Activated naive CD8-positive, alpha-beta T cell treated with anti-CD3 and anti-CD28 coated beads for 36 hours (primary cell): Measurements from ENCODE around the gene HCN1. TPM values are rescaled to one million over a fixed set of nuclear protein-coding genes. Genes with fewer than 3 reads are reported as not detected.
"Not testable (repeated sequence)": the region's sequence is repeated elsewhere in the genome, so short reads cannot be mapped to it uniquely, and the experiment has no call there.

Source experiments
- DNase-seq: peaks from one replicate; pipeline ENCODE4 v3.0.0; 2021
- H3K27ac Mint-ChIP-seq: one replicate; pipeline ENCODE4 v1.8.0; 2022; ENCODE audit warnings: mild to moderate bottlenecking, moderate library complexity, mixed read lengths
- H3K27me3 Mint-ChIP-seq: one replicate; pipeline ENCODE4 v1.8.0; 2022; ENCODE audit warnings: mild to moderate bottlenecking, mixed read lengths
- H3K36me3 Mint-ChIP-seq: one replicate; pipeline ENCODE4 v1.8.0; 2021; ENCODE audit warnings: mild to moderate bottlenecking, mixed read lengths
- H3K4me1 Mint-ChIP-seq: one replicate; pipeline ENCODE4 v1.8.0; 2021; ENCODE audit warnings: mixed read lengths
- H3K4me3 Mint-ChIP-seq: one replicate; pipeline ENCODE4 v1.8.0; 2022; ENCODE audit warnings: mild to moderate bottlenecking, moderate library complexity, mixed read lengths
- H3K9me3 Mint-ChIP-seq: one replicate; pipeline ENCODE4 v1.8.0; 2022; ENCODE audit warnings: mixed read lengths
- total RNA-seq, 2 experiments: library from RNA; stranded (reverse); gene quantifications; one replicate each; pipeline ENCODE4 v1.2.3, GENCODE V29; 2021

HCN1 gene
- total RNA-seq, 2 experiments from 2014 or later = not detected

DNA sequence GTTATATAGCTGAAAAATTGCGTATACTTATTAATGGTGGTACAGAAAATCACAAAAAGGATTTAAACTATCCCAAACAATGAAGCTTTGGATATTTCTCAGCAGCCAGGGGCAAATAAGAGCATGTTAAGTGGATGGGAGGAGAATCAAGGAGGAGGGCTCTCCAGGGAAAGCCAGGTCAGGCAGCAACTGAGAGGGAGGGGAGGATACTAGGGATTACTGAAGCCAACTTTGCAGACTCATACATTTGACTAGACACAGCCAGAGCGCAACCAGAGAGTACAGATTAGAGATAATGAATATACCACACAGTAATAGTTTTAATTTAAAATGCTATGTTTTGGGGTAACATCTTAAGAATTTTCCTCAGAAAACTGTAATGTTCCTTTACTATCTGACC lies 360.2 kb downstream of the HCN1 start:
- Mint-ChIP-seq H3K4me1 (no peaks in the 10 kb centered on the region), H3K27me3 (no peaks in the 10 kb centered on the region), H3K9me3 (peaks cover 12% of the 10 kb centered on the region), H3K27ac (no peak overlapping the region), H3K4me3 (no peak overlapping the region), H3K36me3 (no peaks in the 10 kb centered on the region)
- no peak for DNase-seq

DNA sequence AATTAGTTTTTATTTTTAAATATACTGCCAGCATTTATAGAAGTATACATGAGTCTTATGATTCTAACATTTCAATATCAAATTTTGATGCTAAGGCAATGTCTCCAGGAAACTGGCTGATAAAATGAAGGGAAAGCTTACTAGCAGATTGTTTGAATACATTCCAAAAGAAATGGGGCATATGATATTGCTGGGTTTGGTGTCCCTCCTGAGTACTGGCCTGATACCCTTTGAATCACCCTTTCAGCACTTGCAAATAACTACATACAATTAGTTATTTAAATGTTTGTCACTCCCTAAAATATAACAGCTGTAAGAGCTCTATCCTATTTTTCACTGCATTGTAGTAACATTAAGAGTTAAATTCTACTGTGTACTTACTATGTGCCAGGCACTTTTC lies 360.8 kb downstream of the HCN1 start:
- no peaks in the 10 kb centered on the region for H3K36me3 Mint-ChIP-seq
- no peak overlapping the region for H3K4me3 Mint-ChIP-seq
- H3K27ac Mint-ChIP-seq = no peak overlapping the region
- DNase-seq = no peak
- H3K9me3 Mint-ChIP-seq = peaks cover 11% of the 10 kb centered on the region
- H3K4me1 Mint-ChIP-seq = no peaks in the 10 kb centered on the region
- H3K27me3 Mint-ChIP-seq = no peaks in the 10 kb centered on the region

DNA sequence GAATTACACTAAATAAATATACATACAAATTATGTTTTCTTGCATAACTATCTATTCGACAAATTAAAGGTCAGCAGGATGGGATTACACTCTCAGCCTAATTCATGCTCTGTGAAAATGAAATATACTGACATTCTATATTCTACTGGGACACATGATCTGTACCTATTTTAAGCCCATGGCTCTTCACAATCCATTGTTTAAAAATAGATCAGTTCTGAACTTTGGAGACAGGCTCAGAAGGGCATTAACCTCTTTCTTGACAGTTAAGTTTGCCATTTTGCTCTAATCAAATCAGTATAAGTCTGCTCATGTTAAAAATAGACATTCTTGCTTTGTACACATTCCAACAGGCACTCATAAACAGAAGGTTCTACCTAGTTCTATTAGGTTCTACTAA lies 361.2 kb downstream of the HCN1 start:
- H3K4me3 Mint-ChIP-seq = no peak overlapping the region
- peaks cover 10% of the 10 kb centered on the region for H3K9me3 Mint-ChIP-seq
- H3K27me3 Mint-ChIP-seq = no peaks in the 10 kb centered on the region
- H3K4me1 Mint-ChIP-seq = no peaks in the 10 kb centered on the region
- H3K36me3 Mint-ChIP-seq = no peaks in the 10 kb centered on the region
- DNase-seq = no peak
- no peak overlapping the region for H3K27ac Mint-ChIP-seq

DNA sequence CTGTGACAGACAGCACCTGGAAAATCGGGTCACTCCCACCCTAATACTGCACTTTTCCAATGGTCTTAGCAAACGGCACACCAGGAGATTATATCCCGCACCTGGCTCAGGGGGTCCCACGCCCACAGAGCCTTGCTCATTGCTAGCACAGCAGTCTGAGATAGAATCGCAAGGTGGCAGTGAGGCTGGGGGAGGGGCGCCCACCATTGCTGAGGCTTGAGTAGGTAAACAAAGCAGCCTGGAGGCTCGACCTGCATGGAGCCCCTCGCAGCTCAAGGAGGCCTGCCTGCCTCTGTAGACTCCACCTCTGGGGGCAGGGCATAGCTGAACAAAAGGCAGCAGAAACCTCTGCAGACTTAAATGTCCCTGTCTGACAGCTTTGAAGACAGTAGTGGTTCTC lies 383.6 kb downstream of the HCN1 start:
- DNase-seq, H3K36me3 Mint-ChIP-seq, H3K4me1 Mint-ChIP-seq, H3K27ac Mint-ChIP-seq, H3K27me3 Mint-ChIP-seq, H3K4me3 Mint-ChIP-seq: not testable (repeated sequence)
- H3K9me3 Mint-ChIP-seq = peaks cover 15% of the 10 kb centered on the region

DNA sequence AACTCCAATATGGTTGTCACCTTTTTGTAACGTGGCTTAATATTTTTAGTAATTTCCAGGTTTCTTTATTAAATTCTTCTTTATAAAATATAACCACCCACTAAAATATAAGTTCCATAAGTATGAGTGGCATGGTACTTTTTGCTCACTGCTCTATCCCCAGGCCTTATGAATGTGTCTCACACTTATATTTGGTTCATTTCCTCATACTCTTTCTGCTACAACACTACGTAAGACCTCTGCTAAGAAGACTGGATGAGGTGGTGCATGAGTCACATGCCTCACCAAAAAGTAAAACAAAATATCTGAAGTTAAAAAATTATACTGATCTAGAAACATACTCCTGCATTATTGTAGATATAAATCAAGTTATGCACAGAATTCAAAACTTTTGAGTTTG lies 400.9 kb downstream of the HCN1 start:
- H3K4me1 Mint-ChIP-seq = no peaks in the 10 kb centered on the region
- DNase-seq = no peak
- no peaks in the 10 kb centered on the region for H3K36me3 Mint-ChIP-seq
- no peaks in the 10 kb centered on the region for H3K27me3 Mint-ChIP-seq
- H3K27ac Mint-ChIP-seq = no peak overlapping the region
- no peak overlapping the region for H3K4me3 Mint-ChIP-seq
- H3K9me3 Mint-ChIP-seq = peaks cover 9% of the 10 kb centered on the region

DNA sequence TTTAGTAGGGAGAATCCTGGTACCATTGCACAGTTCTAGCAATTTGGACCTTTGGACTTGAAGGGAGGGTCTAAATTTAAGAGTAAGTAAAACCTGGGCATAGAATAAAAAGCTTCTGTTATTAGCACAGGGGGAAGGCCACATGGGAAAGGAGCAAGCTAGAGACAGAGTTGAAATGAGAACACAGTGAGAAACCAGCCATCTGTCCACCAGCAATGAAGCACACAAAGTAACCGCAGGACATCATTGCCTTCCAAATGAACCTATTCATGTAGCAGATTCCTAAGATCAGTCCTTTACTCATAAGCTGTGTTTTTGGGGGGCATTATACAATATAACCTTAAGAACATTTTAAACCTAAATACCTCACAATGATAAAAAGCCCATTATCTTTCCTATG lies 407.4 kb downstream of the HCN1 start:
- no peak overlapping the region for H3K27ac Mint-ChIP-seq
- no peaks in the 10 kb centered on the region for H3K27me3 Mint-ChIP-seq
- H3K36me3 Mint-ChIP-seq = no peaks in the 10 kb centered on the region

DNA sequence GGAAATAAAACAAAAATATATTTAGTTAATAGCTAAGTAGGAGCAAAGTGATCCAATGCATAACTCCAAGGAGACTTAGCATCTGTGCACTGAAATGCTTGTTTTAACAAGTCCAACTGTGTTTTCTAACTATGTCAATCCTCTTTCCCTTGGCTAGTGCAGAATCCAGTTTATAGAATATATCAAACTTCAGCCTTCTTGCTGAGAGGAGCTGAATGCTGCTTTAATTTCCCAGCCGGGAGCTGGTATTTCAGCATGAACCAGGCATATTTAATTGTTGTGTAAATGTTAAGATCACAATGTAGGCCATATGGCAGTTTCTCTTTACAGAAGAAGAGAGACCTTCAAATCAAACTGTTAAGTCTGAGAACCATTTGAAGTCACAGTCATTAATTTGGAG lies 411.7 kb downstream of the HCN1 start:
- no peaks in the 10 kb centered on the region for H3K36me3 Mint-ChIP-seq
- no peaks in the 10 kb centered on the region for H3K27me3 Mint-ChIP-seq
- H3K27ac Mint-ChIP-seq = no peak overlapping the region
- no peak for DNase-seq
- no peaks in the 10 kb centered on the region for H3K4me1 Mint-ChIP-seq
- H3K4me3 Mint-ChIP-seq = no peak overlapping the region
- peaks cover 3% of the 10 kb centered on the region for H3K9me3 Mint-ChIP-seq

More for the DNA sequence above, 407.4 kb downstream of the HCN1 start:
- H3K4me3 Mint-ChIP-seq = no peak overlapping the region
- H3K4me1 Mint-ChIP-seq = no peaks in the 10 kb centered on the region
- no peak for DNase-seq
- no peaks in the 10 kb centered on the region for H3K9me3 Mint-ChIP-seq

DNA sequence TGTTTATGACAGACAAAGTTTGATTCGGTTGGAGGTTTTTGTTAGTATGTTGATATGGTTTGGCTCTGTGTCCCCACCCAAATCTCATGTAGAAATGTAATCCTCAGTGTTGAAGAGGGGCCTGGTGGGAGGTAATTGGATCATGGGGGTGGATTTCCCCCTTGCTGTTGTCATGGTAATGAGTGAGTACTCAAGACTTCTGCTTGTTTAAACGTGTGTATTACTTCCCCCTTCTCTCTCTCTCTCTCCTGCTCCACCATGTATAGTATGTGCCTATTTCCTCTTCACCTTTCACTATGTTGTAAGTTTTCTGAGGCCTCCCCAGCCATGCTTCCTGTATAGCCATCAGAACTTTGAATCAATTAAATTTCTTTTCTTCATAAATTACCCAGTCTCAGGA lies 415.1 kb downstream of the HCN1 start:
- Mint-ChIP-seq H3K27me3 (no peaks in the 10 kb centered on the region), H3K9me3 (peaks cover 3% of the 10 kb centered on the region), H3K4me1 (no peaks in the 10 kb centered on the region), H3K4me3 (no peak overlapping the region), H3K36me3 (no peaks in the 10 kb centered on the region), H3K27ac (no peak overlapping the region)
- no peak for DNase-seq

DNA sequence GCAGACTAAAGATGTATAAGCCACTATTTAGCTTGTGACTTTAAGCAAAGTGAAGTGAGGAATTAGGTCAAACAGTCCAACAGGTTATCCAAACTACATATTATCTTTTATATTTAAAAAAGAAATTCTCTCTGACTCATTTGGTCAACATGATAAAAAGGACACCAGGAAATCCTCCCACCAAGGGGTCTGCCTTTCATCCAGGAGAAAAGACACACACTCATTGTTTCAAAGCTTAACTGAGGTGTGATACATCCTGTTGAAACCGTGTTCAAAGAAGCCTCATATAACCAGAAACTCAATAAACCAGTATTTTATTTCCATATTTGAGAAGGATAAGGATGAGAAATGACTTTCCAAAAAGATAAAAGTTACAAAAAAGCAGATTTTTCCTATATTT lies 417.1 kb downstream of the HCN1 start:
- H3K4me1 Mint-ChIP-seq = no peaks in the 10 kb centered on the region
- no peaks in the 10 kb centered on the region for H3K27me3 Mint-ChIP-seq
- DNase-seq = no peak
- no peak overlapping the region for H3K4me3 Mint-ChIP-seq
- no peaks in the 10 kb centered on the region for H3K36me3 Mint-ChIP-seq
- no peak overlapping the region for H3K27ac Mint-ChIP-seq
- H3K9me3 Mint-ChIP-seq = peaks cover 3% of the 10 kb centered on the region

DNA sequence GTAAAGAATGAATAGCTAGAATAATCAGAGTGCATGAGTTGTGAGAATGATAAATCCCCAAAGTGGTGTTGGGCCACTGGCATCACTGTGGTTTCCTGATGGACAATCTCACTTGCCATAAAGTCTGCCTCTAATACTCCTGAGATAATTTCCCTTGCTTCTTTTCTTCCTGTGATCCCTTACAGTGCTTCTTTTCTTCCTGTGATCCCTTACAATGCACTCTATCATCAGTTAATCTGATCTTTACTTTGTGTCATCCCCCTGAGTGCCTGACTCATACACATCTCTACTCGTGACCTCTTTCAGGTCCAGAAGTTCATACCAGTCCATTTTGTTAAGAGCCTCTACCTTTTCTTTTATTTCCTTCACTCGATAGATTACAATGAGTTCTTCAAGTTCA lies 418.3 kb downstream of the HCN1 start:
- DNase-seq = no peak
- peaks cover 3% of the 10 kb centered on the region for H3K9me3 Mint-ChIP-seq
- H3K27me3 Mint-ChIP-seq = no peaks in the 10 kb centered on the region
- H3K27ac Mint-ChIP-seq = no peak overlapping the region
- H3K4me3 Mint-ChIP-seq = no peak overlapping the region
- no peaks in the 10 kb centered on the region for H3K36me3 Mint-ChIP-seq
- H3K4me1 Mint-ChIP-seq = no peaks in the 10 kb centered on the region

DNA sequence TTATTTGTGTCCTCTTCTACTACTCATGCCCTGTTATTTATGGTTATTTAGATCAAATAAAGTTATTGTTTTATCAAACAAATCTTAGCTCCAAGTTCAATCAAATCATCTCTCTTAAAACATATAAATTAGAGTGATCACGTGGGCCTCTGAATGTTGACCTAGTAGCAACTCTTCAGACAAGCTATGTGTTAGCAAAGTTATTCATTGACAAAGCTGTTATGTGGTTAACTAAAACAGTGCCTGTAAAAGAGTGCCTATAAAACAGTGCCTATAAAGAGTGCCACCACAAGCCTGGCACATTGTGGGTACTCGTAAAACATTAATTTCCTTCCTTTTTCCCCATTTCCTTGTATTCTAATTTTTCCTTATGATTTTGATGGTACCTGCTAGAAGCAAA lies 421.9 kb downstream of the HCN1 start:
- Mint-ChIP-seq H3K9me3 (no peaks in the 10 kb centered on the region), H3K4me3 (no peak overlapping the region), H3K4me1 (no peaks in the 10 kb centered on the region), H3K27ac (no peak overlapping the region), H3K36me3 (no peaks in the 10 kb centered on the region), H3K27me3 (no peaks in the 10 kb centered on the region)
- no peak for DNase-seq

DNA sequence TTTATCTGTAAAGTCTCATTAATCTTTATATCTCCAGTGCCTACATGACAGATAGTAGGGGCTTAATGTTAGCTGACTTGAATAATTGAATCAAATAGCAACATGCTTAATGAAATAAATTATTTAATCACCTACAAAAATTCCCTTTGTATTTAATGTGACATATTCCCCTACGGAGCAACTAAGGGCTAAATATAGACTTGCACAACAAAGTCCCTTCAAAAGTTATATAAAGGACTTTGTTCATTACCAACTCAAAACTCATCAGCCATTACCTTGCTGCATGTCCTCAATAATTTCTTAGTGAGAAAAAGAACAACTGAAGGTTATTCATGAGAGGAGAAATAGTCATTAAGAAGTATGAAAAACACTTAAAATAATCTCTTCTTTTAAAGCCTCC lies 424.6 kb downstream of the HCN1 start:
- no peak overlapping the region for H3K4me3 Mint-ChIP-seq
- H3K27me3 Mint-ChIP-seq = no peaks in the 10 kb centered on the region
- no peaks in the 10 kb centered on the region for H3K36me3 Mint-ChIP-seq
- no peaks in the 10 kb centered on the region for H3K4me1 Mint-ChIP-seq
- H3K9me3 Mint-ChIP-seq = peaks cover 2% of the 10 kb centered on the region
- DNase-seq = no peak
- no peak overlapping the region for H3K27ac Mint-ChIP-seq

DNA sequence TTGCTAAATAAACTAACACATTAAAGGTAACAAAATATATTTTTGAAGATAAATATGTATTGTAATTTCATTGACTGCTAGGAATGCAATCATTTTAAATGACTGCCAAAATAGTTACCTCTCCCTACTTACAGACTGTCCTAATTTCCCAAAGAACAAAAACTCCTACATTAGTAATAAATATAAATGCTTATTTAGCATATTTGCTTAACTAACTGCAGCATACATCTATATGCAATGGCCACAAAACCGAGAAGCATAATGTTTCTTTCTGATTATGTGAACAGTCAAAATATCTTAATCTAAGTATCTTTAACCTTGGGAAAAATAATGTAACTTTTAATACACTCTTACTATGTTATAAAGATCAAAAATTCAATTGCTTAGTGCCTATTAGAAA lies 431.7 kb downstream of the HCN1 start:
- H3K27me3 Mint-ChIP-seq = no peaks in the 10 kb centered on the region
- H3K36me3 Mint-ChIP-seq = no peaks in the 10 kb centered on the region
- peaks cover 5% of the 10 kb centered on the region for H3K9me3 Mint-ChIP-seq
- no peak for DNase-seq
- no peak overlapping the region for H3K27ac Mint-ChIP-seq
- H3K4me3 Mint-ChIP-seq = no peak overlapping the region
- no peaks in the 10 kb centered on the region for H3K4me1 Mint-ChIP-seq

DNA sequence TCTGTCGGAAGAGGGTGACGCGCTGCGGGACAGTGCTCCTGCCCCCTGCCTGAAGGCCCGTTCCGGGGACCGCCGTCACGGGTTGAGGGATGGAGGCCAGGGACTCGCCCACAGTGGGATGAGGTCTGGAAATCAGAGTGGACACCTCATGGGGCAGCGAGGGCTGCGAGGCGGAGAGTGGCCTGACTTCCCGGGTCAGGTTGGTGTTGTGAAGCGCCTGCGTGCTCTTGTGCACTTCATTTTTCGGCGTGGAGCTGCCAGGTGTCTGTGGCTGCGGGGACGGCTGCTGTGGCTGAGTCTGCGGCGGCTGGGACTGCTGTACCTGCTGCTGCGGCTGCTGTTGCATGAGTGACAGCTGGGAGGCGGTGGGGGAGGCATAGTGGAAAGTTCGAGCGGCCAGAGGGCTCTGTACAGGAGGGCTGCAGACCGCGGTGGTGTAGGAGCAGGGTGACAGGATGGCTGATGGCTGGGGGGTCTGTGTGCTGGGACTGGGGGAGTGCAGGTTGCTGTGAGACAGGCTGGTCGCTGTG lies 434.1 kb downstream of the HCN1 start:
- peaks cover 4% of the 10 kb centered on the region for H3K9me3 Mint-ChIP-seq
- DNase-seq = no peak
- H3K27ac Mint-ChIP-seq = no peak overlapping the region
- H3K4me3 Mint-ChIP-seq = no peak overlapping the region
- H3K4me1 Mint-ChIP-seq = no peaks in the 10 kb centered on the region
- no peaks in the 10 kb centered on the region for H3K36me3 Mint-ChIP-seq
- no peaks in the 10 kb centered on the region for H3K27me3 Mint-ChIP-seq

DNA sequence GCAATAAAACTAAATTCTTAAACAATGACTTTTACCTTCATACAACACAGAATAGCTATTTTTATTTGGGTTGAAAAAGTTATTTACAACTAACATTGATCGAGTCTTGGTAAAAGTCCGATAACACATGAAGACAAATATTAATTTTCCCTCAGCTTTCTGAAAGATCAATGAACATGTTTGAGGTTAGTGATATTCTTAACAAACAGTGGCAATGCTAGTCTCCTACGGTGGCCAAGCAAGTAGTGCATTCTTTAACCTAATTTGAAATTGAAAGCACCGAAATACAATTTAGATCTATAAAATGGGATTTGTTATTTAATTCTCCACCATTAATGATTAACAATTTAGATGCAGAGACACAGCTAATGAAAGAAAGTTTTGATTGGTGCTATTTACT lies 435.1 kb downstream of the HCN1 start:
- no peaks in the 10 kb centered on the region for H3K4me1 Mint-ChIP-seq
- H3K27me3 Mint-ChIP-seq = no peaks in the 10 kb centered on the region
- H3K36me3 Mint-ChIP-seq = no peaks in the 10 kb centered on the region
- peaks cover 4% of the 10 kb centered on the region for H3K9me3 Mint-ChIP-seq
- no peak for DNase-seq
- H3K27ac Mint-ChIP-seq = no peak overlapping the region
- H3K4me3 Mint-ChIP-seq = no peak overlapping the region

DNA sequence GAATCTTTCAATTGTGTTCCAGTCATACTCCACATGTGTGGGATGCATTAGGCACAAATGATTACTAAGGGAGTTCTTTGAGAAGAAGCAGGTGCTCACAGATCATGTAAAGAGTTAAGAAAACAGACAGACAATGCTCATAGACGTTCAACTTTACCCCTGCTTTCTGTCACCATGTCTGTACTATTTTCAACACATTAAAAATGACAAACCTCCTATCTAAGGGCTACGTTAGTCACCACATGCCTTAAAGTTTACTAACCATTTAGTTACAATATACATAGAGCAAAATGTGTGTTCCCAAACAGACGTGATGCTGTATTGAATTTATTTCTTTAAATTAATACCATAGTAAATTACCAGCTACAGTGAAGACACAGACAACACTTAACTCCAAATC lies 435.9 kb downstream of the HCN1 start:
- no peaks in the 10 kb centered on the region for H3K36me3 Mint-ChIP-seq
- no peak for DNase-seq
- H3K27ac Mint-ChIP-seq = no peak overlapping the region
- no peaks in the 10 kb centered on the region for H3K4me1 Mint-ChIP-seq
- H3K4me3 Mint-ChIP-seq = no peak overlapping the region
- no peaks in the 10 kb centered on the region for H3K27me3 Mint-ChIP-seq
- H3K9me3 Mint-ChIP-seq = peaks cover 2% of the 10 kb centered on the region

DNA sequence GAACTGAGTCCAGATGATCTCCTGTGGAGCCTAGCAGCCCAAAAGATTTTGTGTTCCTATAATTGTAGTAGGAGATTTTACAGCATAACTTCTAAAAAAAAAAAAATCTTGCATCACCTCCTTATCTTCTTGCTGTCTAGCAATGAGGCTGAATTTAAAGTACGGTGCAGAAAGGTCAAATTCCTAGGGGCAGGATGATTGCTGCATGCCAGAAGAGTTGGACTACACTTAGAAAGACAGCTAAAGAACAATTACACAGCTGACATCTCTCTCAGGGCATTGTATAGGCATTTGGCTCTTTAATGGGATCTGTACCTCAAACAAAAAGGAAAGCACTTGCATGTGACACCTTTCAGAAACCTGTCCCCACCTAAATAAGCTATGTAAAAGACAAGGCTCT lies 443.2 kb downstream of the HCN1 start:
- Mint-ChIP-seq H3K9me3 (peaks cover 10% of the 10 kb centered on the region), H3K36me3 (no peaks in the 10 kb centered on the region), H3K4me1 (no peaks in the 10 kb centered on the region), H3K4me3 (no peak overlapping the region), H3K27me3 (no peaks in the 10 kb centered on the region), H3K27ac (no peak overlapping the region)
- DNase-seq = no peak
